Uterus (tissue), 2 donors: ENCODE measurements around the gene RAB6B.

Experiments used
- CTCF ChIP-seq, 4 experiments: fragments of 200-600 bp in 2 of 4; fragments of 450-650 bp in 2 of 4; sonication (generic) in 2 of 4; IDR thresholded peaks; one replicate each; pipeline ENCODE4 v1.5.1; 2016 to 2019; ENCODE audit warnings: antibody characterized with exemption in 4 of 4, mild to moderate bottlenecking in 2 of 4, moderate library complexity in 1 of 4
- POLR2A ChIP-seq, 2 donors: fragments of 450-650 bp; IDR thresholded peaks; one replicate each; pipeline ENCODE4 v1.6.1; 2016; ENCODE audit warnings: antibody characterized with exemption in 2 of 2, mild to moderate bottlenecking in 1 of 2, moderate library complexity in 1 of 2

- TF ChIP-seq CTCF (IDR thresholded peaks at IDR 0.05): no peak
- no peak for TF ChIP-seq POLR2A (IDR thresholded peaks at IDR 0.05)
Measured at GRCh38 chr3:133932009-133932408, 36.3 kb upstream of the RAB6B start.
